Kidney tubule cell (primary cell): ENCODE measurements around the gene OPN1MW.
"Not testable (repeated sequence)": the region's sequence is repeated elsewhere in the genome, so short reads cannot be mapped to it uniquely, and the experiment has no call there.

Source experiments
- DNase-seq: peaks from one replicate; pipeline ENCODE4 v3.0.0-alpha.2; 2018; ENCODE audit warnings: low spot score

Gene OPN1MW

GRCh38 chrX:154211057-154211456 lies 28.7 kb downstream of the OPN1MW start:
- not testable (repeated sequence) for DNase-seq

GRCh38 chrX:154211499-154211898 lies 29.1 kb downstream of the OPN1MW start:
- DNase-seq = not testable (repeated sequence)

- DNase-seq = not testable (repeated sequence)
Observed at GRCh38 chrX:154219456-154219855, 37.1 kb downstream of the OPN1MW start, which contains the start of gene OPN1MW2. OPN1MW2 (plus strand) TSS chrX:154219756; CDS start chrX:154219816, 60 bp downstream.

GRCh38 chrX:154225292-154225691 lies 42.9 kb downstream of the OPN1MW start:
- not testable (repeated sequence) for DNase-seq

- not testable (repeated sequence) for DNase-seq
Observed at GRCh38 chrX:154226706-154227105, 44.3 kb downstream of the OPN1MW start.

- not testable (repeated sequence) for DNase-seq
Observed at GRCh38 chrX:154231443-154231842, 49.0 kb downstream of the OPN1MW start.

GRCh38 chrX:154233620-154234019 lies 51.2 kb downstream of the OPN1MW start:
- DNase-seq = not testable (repeated sequence)

GRCh38 chrX:154238939-154239559 lies 56.7 kb downstream of the OPN1MW start:
- not testable (repeated sequence) for DNase-seq

GRCh38 chrX:154239982-154240503 lies 57.6 kb downstream of the OPN1MW start:
- not testable (repeated sequence) for DNase-seq
